Head of caudate nucleus (tissue), 42 donors: ENCODE data around the gene VPS50.
A peak's percentile ranks its signal among the peaks of the same experiment; 100 is the strongest.

Experiments
- DNase-seq, 42 donors: peaks; one replicate each; pipeline versions ENCODE4 v3.0.0 to v3.0.0-alpha.2; 2020 to 2021; ENCODE audit warnings: mixed read lengths in 7 of 42
- intact Hi-C: fragments of 100-400 bp; cut with DNase I; formaldehyde crosslinking; loops from one replicate; pipeline ENCODE4 v1.15.0; 2022

Gene VPS50

GRCh38 chr7:93232673-93233018 lies 480 bp downstream of the VPS50 start:
- peak in 1 of 42 donors; percentile 17 for DNase-seq
- intact Hi-C loops: no loop called here

- intact Hi-C loops: no loop called here
These were observed 3.4 kb downstream of the VPS50 start for GRCh38 chr7:93235541-93235940.

GRCh38 chr7:93238131-93238530 lies 6.0 kb downstream of the VPS50 start:
- DNase-seq: no peak
- intact Hi-C loops: no loop called here

More at GRCh38 chr7:93235541-93235940, 3.4 kb downstream of the VPS50 start:
- no peak for DNase-seq

GRCh38 chr7:93238748-93239147 lies 6.6 kb downstream of the VPS50 start:
- intact Hi-C loops: no loop called here

DNA sequence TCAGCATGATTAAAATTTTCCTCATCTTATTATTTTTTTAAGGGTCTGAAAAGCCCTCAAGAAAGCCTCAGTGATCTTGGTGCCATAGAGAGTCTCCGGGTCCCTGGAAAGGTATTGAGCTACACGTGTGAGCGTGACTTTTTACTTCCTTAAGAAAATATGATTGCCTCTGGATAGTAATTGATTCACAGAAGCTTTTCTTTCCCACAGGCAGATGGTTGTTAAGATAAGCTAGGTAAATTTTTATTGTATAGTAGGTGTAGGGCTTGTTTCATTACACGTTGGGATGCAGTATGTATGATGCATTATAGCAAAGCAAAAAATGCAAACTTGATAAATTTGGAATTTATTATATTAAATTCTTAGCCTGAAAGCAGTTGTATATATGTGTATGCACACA lies 7.7 kb downstream of the VPS50 start:
- no peak for DNase-seq
- intact Hi-C loops: no loop called here

More at GRCh38 chr7:93238748-93239147, 6.6 kb downstream of the VPS50 start:
- no peak for DNase-seq

DNA sequence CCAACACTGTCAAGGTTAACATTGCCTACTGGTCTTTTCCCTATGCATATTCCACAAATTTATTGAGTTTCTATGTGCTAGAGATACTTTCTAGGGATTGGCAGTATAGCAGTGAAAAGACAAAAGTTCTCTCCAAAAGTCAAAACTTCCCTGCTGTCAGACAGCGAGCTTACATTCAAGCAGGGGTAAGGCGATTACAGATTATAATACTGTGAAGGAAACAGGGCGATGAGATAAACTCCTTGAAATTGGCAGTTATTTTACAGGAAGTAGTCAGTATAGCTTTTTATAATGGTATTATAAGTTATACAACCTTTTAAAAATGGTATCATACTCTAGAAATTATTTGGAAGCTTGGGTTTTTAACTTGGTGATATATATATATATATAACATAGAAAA lies 9.9 kb downstream of the VPS50 start:
- DNase-seq: no peak
- intact Hi-C loops: no loop called here

- DNase-seq: no peak
- intact Hi-C loops: no loop called here
These were observed 13.6 kb downstream of the VPS50 start for GRCh38 chr7:93245525-93246432.

DNA sequence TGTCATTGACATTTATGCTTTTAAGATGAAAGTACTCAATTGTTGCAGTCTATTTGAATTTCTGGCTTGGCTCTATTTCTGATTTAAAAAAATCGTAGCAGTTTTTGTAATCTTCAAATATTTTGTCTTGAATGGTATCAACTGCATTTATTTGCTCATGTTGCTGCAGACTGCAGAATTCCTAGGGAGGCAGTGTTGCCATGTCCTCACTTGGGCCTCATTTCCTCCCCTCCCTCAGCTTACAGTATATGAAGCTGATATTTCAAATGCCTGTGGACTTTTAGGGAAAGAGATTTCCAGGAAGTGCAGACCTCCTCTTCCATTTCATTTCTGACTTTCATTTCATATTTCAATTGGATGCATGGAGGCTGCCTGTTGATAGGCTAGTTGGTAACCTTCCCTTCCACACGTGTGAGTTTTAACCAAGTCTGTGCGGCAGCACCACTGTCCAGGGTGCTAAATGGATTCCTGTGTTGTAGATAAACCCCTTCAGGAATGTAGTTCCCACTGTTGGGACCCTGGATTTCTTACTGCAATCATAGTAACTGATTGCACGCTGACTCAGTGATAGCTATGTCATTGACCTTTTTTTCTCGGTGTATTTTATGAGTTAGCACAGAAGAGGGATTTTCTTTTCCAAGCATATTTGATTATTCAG lies 17.5 kb downstream of the VPS50 start:
- intact Hi-C loops: no loop called here

DNA sequence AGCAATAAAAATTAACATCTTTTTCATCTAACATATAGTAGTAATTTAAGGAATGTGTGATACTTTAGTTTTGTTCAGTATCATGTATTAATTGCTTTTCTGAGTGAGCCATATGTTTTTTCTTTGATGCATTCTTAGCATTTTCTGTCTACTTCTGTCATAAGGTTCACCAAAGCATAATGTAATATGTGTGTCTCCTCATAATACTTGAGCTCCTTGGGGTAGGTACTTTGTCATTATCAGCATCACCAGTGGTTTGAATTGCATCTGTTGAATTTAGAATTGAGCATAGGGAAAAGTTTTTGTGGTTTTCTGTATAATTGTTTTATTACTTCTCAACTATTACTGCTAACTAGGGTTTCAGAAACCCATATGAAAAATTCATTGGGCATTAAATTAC lies 26.5 kb downstream of the VPS50 start:
- no peak for DNase-seq
- intact Hi-C loops: no loop called here

More for the DNA sequence above, 17.5 kb downstream of the VPS50 start:
- no peak for DNase-seq

DNA sequence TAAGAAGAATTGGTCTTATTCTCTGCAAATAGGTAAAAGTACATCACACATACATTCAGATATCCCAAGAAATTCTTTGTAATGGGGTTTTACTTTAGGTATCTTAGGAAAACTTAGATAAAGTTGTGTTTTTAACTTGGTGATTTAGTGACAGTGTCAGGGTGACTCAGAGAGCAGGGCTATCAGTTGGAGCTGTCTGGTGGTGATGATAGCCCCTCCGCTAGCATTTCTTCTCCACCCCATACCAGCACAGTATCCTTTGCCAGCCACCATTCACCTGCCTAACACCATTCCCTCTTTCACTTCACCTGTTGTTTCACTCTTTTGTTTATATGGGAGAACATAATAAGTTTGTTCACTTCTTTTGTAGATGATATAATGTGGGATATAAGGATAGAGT lies 30.4 kb downstream of the VPS50 start:
- intact Hi-C loops: no loop called here
- no peak for DNase-seq

- intact Hi-C loops: no loop called here
- no peak for DNase-seq
These were observed 33.1 kb downstream of the VPS50 start for GRCh38 chr7:93265220-93265619.

- no peak for DNase-seq
- intact Hi-C loops: no loop called here
These were observed 47.4 kb downstream of the VPS50 start for GRCh38 chr7:93279541-93279940.

- no peak for DNase-seq
- intact Hi-C loops: no loop called here
These were observed 52.7 kb downstream of the VPS50 start for GRCh38 chr7:93284908-93285307.

- intact Hi-C loops: no loop called here
- no peak for DNase-seq
These were observed 61.1 kb downstream of the VPS50 start for GRCh38 chr7:93293229-93293628.

GRCh38 chr7:93298206-93298605 lies 66.0 kb downstream of the VPS50 start:
- no peak for DNase-seq
- intact Hi-C loops: no loop called here

DNA sequence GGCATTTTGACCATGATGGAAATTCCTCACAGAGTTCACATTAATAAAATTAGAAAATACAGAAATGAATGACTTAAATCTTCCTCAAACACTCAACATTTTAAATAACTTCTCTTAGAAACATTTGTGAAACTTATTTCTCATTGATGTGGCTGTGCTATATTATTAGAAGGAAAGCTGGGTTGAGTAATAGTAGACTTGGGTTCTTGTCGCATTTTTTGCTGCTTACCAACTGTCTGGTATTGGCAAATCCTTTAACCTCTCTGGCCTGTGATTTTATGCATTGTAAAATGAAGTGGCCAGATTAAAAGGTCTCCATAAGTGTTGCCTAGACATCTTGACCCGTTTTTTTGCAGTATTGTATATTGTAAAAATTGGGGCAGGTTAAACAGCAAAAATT lies 66.5 kb downstream of the VPS50 start:
- intact Hi-C loops: no loop called here
- DNase-seq: no peak

DNA sequence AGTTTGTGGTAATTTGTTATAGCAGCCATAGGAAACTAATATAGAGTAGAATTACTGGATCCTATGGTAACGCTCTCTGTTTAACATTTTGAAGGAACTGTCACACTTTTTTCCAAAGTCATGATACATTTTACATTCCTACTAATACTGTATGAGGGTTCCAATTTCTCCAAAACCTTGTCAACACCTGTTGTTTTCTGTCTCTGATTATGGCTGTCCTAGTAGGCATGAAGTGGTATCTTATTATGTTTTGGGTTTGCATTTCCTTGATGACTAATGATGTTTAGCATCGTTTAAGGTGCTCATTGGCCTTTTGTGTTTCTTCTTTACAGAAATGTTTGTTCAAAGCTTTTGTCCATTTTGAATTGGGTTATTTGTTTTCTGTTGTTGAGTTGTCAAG lies 69.6 kb downstream of the VPS50 start:
- no peak for DNase-seq
- intact Hi-C loops: no loop called here

DNA sequence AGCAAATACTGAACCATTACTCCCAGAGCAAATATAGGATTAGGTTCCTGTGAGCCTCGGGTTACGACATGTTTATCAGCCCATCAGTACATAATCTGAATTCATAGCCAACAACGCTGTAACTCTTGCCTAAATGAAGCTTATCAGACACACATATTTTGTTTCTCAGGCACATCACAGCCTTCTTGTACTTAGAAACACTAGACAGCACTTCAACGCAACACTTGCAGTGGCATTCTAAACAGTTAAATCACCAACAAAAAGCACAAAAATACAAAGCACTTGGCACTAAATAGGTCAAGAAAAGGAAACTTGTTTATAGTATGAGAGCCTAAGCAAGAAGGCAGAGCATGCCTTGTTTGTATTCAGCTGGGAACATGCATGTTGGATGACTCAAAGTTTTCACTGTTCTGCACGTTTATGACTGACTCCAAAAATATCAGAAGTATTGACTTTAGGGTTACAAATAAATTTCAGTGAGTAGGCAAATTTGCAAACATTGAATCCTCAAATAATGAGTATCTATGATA lies 75.0 kb downstream of the VPS50 start:
- intact Hi-C loops: no loop called here
- no peak for DNase-seq

- no peak for DNase-seq
- intact Hi-C loops: no loop called here
These were observed 75.8 kb downstream of the VPS50 start for GRCh38 chr7:93307943-93308342.

GRCh38 chr7:93310346-93310745 lies 78.2 kb downstream of the VPS50 start:
- DNase-seq: no peak
- intact Hi-C loops: no loop called here

DNA sequence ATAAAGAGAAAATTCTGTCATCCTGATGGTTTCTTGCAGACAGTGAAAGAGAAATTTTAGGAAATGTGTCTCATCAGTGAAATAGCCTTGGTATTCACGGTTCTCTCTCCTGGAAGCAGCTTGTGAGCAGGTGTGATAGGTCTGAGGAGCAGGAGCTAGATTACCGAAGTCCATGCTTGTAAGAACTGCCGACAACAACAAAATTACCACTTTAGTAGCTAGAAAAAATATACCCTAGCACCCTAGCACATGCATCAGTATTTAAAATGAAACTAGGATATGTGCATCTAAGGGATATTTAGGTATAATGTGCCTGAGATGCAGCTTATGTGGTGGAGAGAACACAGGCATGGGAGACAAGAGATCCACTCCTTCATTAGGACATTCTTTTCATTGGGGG lies 82.3 kb downstream of the VPS50 start:
- no peak for DNase-seq
- intact Hi-C loops: no loop called here
